ENCODE results near the gene CDK5RAP3. TPM values are rescaled to one million over a fixed set of nuclear protein-coding genes. Genes with fewer than 3 reads are reported as not detected.
A peak's percentile ranks its signal among the peaks of the same experiment; 100 is the strongest.
"Not testable (repeated sequence)": the region's sequence is repeated elsewhere in the genome, so short reads cannot be mapped to it uniquely, and the experiment has no call there.

The CDK5RAP3 gene
- total RNA-seq, 2 experiments from 2014 or later: 212 to 213 TPM

DNA sequence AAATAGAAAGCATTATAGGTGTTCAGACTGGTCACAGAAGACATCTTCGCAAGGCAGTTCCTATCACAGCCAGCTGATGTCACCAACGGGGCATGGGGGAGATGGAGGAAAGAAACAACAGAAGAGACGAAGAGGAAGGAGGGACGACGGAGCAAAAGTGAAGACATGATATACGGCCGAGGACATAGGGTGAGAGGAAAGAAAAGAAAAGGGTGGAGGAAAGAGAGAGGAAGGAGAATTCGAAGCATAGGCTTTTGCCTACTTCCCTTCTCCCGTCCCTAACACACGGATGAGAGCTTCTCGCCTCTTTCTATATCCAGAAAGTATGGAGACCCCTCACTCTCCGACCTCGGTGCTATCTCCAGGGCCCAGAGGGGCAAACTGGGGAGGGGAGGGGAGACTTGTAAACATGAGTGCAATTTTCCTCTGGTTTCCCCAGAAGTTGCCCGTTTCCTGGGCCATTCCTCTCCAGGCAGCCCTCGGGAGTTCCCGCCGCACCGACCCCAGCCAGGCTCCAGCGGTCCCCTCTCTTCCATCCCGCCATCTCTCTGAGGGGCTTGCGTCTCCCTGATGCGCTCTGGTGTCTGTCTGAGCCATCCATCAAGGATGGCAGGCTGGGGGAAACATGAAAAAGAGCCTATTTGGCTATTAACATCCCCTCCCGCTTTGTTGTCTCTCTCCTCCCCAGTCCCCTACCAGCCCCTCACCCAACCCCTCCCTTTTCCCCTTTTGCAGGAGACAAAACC is 40.7 kb downstream of the CDK5RAP3 start:
- ChIA-PET POLR2A (interaction anchor here (1.2 kb wide), 1 partner anchor 12 kb away, joined by 3 read pairs; no protein-coding TSS in a partner anchor), CTCF (interaction anchor here (0.6 to 3.3 kb wide), 19 partner anchors 9 to 611 kb away, joined by 3 to 16 read pairs (median 3); partner anchors contain the start of genes CDK5RAP3 and PNPO)
- Mint-ChIP-seq H3K36me3 (ENCODE audit: low read depth) (no peaks in the 10 kb centered on the region), H3K4me1 (peaks cover 24% of the 10 kb centered on the region), H3K27ac (peak overlapping the region; percentile 58), H3K27me3 (peaks cover 46% of the 10 kb centered on the region), H3K4me3 (peak overlapping the region; percentile 64), H3K9me3 (no peaks in the 10 kb centered on the region)
- DNase-seq: peak; percentile 73

DNA sequence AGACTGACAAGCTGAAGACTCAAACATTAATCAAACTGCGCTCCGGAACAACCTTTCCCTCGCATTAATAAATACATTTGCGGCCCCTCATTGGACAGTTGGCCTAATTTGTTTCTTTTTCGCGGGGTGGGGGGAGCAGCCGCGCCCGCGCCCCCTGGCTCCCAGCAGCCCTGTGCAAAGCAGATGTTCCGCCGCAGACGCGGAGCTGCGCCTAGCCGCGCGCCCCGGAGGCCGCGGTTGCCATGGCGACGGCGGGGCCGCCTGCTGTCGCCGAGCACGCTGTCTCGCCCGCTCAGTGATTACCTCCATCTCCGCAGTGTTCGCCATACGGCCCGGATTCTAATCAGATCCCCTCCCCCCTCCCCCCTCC is 41.2 kb downstream of the CDK5RAP3 start:
- ChIA-PET POLR2A (interaction anchor here (1.2 kb wide), 1 partner anchor 12 kb away, joined by 3 read pairs; no protein-coding TSS in a partner anchor), CTCF (interaction anchor here (0.6 to 3.3 kb wide), 9 partner anchors 9 to 70 kb away, joined by 3 to 16 read pairs (median 5); partner anchors contain the start of genes CDK5RAP3 and PNPO)
- Mint-ChIP-seq H3K27ac (peak overlapping the region; percentile 22), H3K4me3 (peak overlapping the region; percentile 64), H3K9me3 (no peaks in the 10 kb centered on the region), H3K4me1 (peaks cover 27% of the 10 kb centered on the region), H3K27me3 (peaks cover 42% of the 10 kb centered on the region), H3K36me3 (ENCODE audit: low read depth) (no peaks in the 10 kb centered on the region)
- DNase-seq: peak; percentile 76

DNA sequence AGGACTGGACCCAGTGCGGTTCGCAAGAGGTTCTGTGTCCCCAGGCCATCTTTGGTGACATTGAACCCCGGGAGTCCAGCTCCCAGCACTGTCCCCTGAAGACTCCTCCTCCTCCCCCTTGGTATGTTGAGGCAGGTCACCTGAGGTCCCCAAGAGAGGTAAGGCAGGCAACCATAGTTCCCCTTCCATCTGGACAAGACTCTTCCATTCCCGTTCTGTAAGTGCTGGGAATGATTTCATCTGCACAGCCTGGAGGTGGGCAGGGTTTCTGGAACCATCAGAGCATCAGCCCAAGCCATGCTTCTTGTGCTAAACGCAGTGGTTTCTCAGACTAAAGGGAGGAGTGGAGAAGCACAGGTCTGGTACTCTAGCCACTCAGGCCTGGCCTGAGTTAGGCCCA is 41.7 kb downstream of the CDK5RAP3 start:
- H3K4me3 Mint-ChIP-seq: peak overlapping the region; percentile 49
- H3K27me3 Mint-ChIP-seq: peaks cover 37% of the 10 kb centered on the region
- ChIA-PET CTCF (interaction anchor here (0.5 to 2.7 kb wide), 7 partner anchors 8 to 640 kb away, joined by 3 to 14 read pairs (median 5); no protein-coding TSS in a partner anchor), POLR2A (interaction anchor here (1.2 kb wide), 1 partner anchor 13 kb away, joined by 3 read pairs; no protein-coding TSS in a partner anchor)
- H3K27ac Mint-ChIP-seq: no peak overlapping the region
- H3K36me3 Mint-ChIP-seq (ENCODE audit: low read depth): no peaks in the 10 kb centered on the region
- no peaks in the 10 kb centered on the region for H3K9me3 Mint-ChIP-seq
- peaks cover 33% of the 10 kb centered on the region for H3K4me1 Mint-ChIP-seq
- DNase-seq: no peak

DNA sequence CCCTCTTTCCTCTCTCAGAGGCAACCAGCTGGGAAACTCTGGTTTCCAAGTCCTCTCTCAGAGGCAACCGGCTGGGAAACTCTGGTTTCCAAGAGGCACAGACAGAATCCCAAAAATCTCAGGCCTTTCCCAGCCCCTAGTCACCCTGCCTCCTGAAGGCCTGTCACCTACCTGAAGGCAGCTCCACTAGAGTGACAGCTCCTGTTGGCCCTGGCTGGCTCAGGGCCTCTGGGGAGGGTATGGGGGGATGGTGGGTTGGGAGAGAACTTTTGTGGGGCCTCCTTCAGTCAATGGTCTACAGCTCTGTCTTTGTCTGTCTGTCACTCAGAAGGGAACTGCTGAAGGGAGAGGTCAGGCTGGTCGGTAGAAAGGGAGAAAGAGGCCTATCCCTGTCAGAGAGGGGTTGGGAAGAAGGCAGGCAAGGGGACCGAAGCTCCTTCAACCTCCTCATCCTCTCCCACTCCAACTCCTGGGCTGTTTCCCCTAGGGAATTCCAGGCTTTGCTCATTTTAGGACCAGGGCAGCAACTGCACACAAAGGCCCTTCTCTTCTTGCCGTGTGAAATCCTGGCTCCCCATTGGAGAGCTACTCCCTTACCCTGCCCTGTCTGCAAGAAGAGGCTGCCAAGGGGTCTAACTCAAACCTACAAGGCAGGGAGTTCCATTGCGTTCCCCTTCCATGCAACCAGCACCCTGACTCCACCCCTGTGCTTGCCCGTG is 43.1 kb downstream of the CDK5RAP3 start:
- no peak for DNase-seq
- H3K4me3 Mint-ChIP-seq: no peak overlapping the region
- CTCF ChIA-PET: interaction anchor here (0.7 to 2.1 kb wide), 10 partner anchors 8 to 173 kb away, joined by 3 to 8 read pairs (median 4); partner anchors contain the start of genes CDK5RAP3 and SCRN2
- no peaks in the 10 kb centered on the region for H3K9me3 Mint-ChIP-seq
- H3K36me3 Mint-ChIP-seq (ENCODE audit: low read depth): peaks cover 2% of the 10 kb centered on the region
- peaks cover 43% of the 10 kb centered on the region for H3K4me1 Mint-ChIP-seq
- H3K27ac Mint-ChIP-seq: no peak overlapping the region
- POLR2A ChIA-PET: no interaction called here
- peaks cover 31% of the 10 kb centered on the region for H3K27me3 Mint-ChIP-seq

DNA sequence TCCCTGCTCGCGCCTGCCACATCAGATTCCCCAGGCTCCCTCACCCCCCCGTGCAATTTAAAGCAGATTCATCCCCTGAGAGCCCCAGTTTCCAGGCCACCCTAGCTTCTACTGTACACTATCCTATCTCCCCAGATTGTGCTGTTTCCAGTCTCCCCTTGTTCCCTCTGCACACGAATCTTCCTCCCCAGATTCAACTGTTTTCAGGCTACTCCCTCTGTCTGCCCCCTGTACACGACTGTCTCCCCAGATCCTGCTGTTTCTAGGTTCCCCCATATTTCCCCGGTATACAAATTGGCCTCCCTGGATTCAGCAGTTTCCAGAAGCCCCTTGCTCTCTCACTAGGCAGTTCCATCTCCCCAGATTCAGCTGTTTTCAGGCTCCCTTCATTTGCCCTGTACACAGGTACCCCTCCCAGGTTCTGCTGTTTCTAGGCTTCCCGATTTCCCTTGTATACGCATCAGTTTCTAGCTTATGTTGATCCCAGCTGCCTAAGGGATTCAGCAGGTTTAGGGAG is 43.7 kb downstream of the CDK5RAP3 start:
- H3K36me3 Mint-ChIP-seq (ENCODE audit: low read depth): peaks cover 2% of the 10 kb centered on the region
- no peaks in the 10 kb centered on the region for H3K9me3 Mint-ChIP-seq
- ChIA-PET CTCF (interaction anchor here (0.7 to 2.1 kb wide), 8 partner anchors 9 to 173 kb away, joined by 3 to 8 read pairs (median 4); partner anchors contain the start of genes CDK5RAP3 and SCRN2), POLR2A (no interaction called here)
- peaks cover 29% of the 10 kb centered on the region for H3K27me3 Mint-ChIP-seq
- no peak overlapping the region for H3K4me3 Mint-ChIP-seq
- no peak for DNase-seq
- H3K27ac Mint-ChIP-seq: no peak overlapping the region
- H3K4me1 Mint-ChIP-seq: peaks cover 44% of the 10 kb centered on the region

DNA sequence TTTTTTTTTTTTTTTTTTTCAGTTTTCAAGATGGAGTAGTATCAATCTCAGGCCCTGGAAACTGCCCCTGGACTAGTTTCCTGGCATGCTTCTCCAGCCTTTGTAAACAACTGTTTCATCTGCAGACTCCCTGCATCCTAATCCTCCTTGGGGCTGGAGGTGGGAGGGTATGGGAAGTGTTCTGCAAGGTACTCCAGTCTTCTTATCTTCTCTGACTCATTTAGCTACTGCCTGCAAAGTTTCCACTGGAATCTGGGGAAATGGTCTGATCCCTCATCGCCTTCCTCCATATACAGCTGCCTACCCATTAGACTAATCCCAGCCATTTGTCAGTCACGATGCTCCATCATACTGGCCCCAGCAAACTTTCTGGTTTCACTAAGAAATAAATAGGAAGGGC is 45.2 kb downstream of the CDK5RAP3 start:
- no peak for DNase-seq
- H3K27me3 Mint-ChIP-seq: peaks cover 28% of the 10 kb centered on the region
- peak overlapping the region; percentile 22 for H3K27ac Mint-ChIP-seq
- peaks cover 2% of the 10 kb centered on the region for H3K36me3 Mint-ChIP-seq (ENCODE audit: low read depth)
- peaks cover 43% of the 10 kb centered on the region for H3K4me1 Mint-ChIP-seq
- ChIA-PET CTCF (interaction anchor here (0.7 to 4.0 kb wide), 5 partner anchors 16 to 175 kb away, joined by 3 to 33 read pairs (median 9); partner anchors contain the start of genes CDK5RAP3 and SCRN2), POLR2A (no interaction called here)
- no peaks in the 10 kb centered on the region for H3K9me3 Mint-ChIP-seq
- no peak overlapping the region for H3K4me3 Mint-ChIP-seq

DNA sequence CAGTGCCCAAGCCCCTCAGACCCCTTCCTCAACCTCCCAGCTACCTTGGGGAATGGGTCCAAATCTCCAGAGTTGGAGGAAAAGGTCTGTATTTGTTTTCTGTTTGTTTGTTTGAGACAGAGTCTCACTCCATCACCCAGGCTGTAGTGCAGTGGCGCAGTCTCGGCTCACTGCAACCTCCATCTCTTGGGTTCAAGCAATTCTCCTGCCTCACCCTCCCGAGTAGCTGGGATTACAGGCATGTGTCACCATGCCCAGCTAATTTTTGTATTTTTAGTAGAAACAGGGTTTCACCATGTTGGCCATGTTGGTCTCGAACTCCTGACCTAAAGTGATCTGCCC is 46.9 kb downstream of the CDK5RAP3 start:
- POLR2A ChIA-PET; H3K36me3 Mint-ChIP-seq (ENCODE audit: low read depth); H3K9me3 Mint-ChIP-seq; DNase-seq: not testable (repeated sequence)
- H3K4me1 Mint-ChIP-seq: peaks cover 32% of the 10 kb centered on the region
- peaks cover 30% of the 10 kb centered on the region for H3K27me3 Mint-ChIP-seq
- peak overlapping the region; percentile 92 for H3K27ac Mint-ChIP-seq
- peak overlapping the region; percentile 37 for H3K4me3 Mint-ChIP-seq
- CTCF ChIA-PET: interaction anchor here (0.5 to 4.0 kb wide), 25 partner anchors 11 to 704 kb away, joined by 3 to 33 read pairs (median 5); partner anchors contain the start of genes CDK5RAP3, NFE2L1, PRR15L and SCRN2

DNA sequence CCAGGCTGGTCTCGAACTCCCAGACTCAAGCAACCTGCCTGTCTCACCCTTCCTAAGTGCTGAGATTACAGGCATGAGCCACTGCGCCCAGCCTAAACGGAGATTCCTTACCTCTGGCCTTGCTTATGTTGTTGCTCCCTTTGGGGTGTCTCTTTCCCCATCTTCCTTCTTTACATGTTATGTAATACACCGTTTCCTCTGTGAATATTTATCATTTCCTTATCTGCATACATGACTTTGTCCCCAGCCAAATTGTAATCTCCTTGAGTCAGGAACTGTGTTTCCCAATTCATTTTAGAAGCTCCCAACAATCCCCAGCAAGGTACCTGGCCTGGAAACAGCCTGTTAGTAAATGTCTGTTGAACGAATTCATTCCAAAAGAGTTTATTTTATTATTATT is 51.0 kb downstream of the CDK5RAP3 start:
- H3K9me3 Mint-ChIP-seq: no peaks in the 10 kb centered on the region
- CTCF ChIA-PET: interaction anchor here (0.5 to 2.8 kb wide), 4 partner anchors 11 to 474 kb away, joined by 3 to 14 read pairs (median 8); no protein-coding TSS in a partner anchor
- peaks cover 2% of the 10 kb centered on the region for H3K36me3 Mint-ChIP-seq (ENCODE audit: low read depth)
- no peak overlapping the region for H3K4me3 Mint-ChIP-seq
- DNase-seq: no peak
- POLR2A ChIA-PET: no interaction called here
- H3K27ac Mint-ChIP-seq: no peak overlapping the region
- peaks cover 55% of the 10 kb centered on the region for H3K4me1 Mint-ChIP-seq
- peaks cover 21% of the 10 kb centered on the region for H3K27me3 Mint-ChIP-seq

DNA sequence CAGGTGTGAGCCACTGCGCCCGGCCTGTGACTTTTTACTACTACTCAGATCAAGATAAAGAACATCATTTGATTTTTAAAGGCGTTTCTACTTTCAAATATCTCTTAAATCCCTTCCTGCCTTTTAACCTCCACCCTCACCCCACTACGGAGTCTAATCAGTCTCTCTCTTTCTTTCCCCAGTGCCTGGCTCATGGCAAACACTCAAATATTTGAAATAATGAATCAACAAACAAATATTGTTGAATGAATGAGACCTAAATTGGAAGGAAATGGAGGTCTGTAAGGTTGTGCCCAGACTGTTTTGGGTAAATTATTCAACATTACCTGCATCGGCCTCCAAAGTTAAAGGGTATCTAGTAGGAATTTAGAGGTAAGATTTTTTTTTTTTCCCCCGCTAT is 52.0 kb downstream of the CDK5RAP3 start:
- Mint-ChIP-seq H3K36me3 (ENCODE audit: low read depth) (peaks cover 2% of the 10 kb centered on the region), H3K4me3 (no peak overlapping the region), H3K4me1 (peaks cover 47% of the 10 kb centered on the region), H3K27me3 (peaks cover 21% of the 10 kb centered on the region), H3K27ac (no peak overlapping the region), H3K9me3 (no peaks in the 10 kb centered on the region)
- CTCF ChIA-PET: interaction anchor here (2.8 kb wide), 1 partner anchor 44 kb away, joined by 11 read pairs; no protein-coding TSS in a partner anchor
- POLR2A ChIA-PET: no interaction called here
- no peak for DNase-seq

DNA sequence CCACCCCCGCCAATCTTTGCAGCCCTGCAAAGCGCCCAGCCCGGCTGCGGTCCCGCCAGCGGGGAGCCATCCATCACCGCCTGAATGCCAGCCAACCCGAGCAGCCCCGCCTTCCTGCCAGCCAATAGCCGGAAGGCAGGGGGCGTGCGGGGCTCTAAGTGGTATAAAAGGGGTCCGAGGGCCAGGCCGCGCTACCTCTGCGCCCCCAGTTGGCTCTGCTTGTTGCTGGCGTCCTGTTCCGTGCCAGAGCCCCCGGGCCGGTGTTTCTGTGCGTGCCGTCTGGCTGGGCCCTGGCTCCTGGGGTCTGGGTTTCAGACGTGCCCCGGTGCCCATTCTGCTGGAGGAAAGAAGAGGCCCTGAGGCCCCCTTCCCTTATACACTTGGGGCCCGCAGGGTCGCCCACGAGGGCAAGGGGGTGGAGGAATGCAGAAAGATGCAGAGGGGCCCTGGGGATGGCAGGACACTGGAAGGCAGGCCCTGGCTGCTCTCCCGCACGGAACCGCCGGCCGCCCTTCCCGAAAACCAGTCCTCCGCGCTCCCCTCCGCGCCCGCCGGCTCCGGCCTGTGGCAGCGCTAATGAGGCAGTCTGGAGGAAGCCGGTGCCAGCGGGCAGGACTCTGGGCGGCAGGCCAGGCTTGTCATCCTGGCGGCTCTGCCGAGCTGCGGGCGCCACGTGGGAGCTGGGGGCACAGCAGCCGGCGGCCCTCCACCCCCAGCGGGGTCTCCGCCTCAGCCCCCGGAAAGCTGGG is 52.7 kb downstream of the CDK5RAP3 start:
- Mint-ChIP-seq H3K27ac (peak overlapping the region; percentile 76), H3K9me3 (no peaks in the 10 kb centered on the region)

DNA sequence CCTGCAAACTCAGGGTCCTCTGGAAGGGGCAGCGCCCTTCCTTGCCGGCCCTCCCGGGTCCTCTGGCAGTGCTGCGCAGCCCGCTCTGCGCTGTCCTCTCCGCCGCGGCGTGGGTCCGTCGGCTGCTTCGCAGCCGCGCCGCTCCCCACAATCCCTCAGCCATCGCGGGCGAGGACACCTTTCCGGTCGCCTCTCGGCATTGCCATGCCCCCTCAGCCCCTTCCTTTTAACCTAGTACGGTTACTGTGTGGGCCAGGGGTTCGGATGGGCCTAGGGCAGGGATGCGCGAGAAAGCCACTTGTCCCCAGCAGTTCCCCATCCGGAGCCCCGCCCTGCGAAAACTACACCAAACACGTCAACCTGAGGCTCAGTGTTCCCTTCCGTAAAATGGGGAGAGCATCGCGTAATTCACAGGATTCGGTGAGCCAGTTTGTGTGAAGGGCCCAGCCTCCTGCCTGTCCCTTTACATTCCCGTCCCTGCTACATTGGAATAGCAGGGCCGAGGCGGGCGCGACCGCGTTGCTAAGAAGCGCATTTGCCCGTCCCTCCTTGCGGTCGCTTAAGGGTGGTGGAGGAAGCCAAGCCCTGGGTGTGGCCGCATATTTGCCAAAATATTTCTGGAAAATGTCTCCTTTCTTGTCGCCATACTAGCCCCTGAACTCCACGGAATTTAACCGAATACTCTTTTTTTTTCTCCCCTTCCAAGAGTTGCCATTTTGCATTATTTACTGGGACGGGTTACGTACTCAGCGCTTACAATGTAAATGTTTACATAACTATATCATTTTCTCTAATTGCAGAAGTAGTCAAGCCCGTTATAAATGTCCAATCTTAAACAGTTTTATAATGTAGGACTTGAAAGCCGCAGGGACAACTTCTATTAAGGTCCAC is 53.5 kb downstream of the CDK5RAP3 start:
- peak; percentile 64 for DNase-seq
- peak overlapping the region; percentile 87 for H3K27ac Mint-ChIP-seq
- H3K36me3 Mint-ChIP-seq (ENCODE audit: low read depth): no peaks in the 10 kb centered on the region
- CTCF ChIA-PET: interaction anchor here (0.9 to 4.2 kb wide), 18 partner anchors 10 to 601 kb away, joined by 3 to 55 read pairs (median 4); partner anchors contain the start of genes COPZ2, HOXB5, HOXB9 and NFE2L1
- POLR2A ChIA-PET: interaction anchor here (0.7 to 1.0 kb wide), 2 partner anchors 25 to 28 kb away, joined by 3 to 6 read pairs; no protein-coding TSS in a partner anchor
- H3K9me3 Mint-ChIP-seq: no peaks in the 10 kb centered on the region
- peak overlapping the region; percentile 80 for H3K4me3 Mint-ChIP-seq
- H3K27me3 Mint-ChIP-seq: peaks cover 24% of the 10 kb centered on the region
- H3K4me1 Mint-ChIP-seq: peaks cover 38% of the 10 kb centered on the region

More for the DNA sequence above, 52.7 kb downstream of the CDK5RAP3 start:
- DNase-seq: peak; percentile 59
- Mint-ChIP-seq H3K27me3 (peaks cover 21% of the 10 kb centered on the region), H3K4me1 (peaks cover 41% of the 10 kb centered on the region), H3K4me3 (peak overlapping the region; percentile 68), H3K36me3 (ENCODE audit: low read depth) (peaks cover 2% of the 10 kb centered on the region)
- ChIA-PET POLR2A (no interaction called here), CTCF (interaction anchor here (1.0 kb wide), 1 partner anchor 10 kb away, joined by 3 read pairs; no protein-coding TSS in a partner anchor)

Data from activated CD4-positive, alpha-beta T cell treated with anti-CD3 and anti-CD28 coated beads, Interleukin-2, amount 10 ng/mL, durations not matched to agents 7 days and 5 days (primary cell).